Spinal cord (tissue), 10 donors: ENCODE data around the gene PTEN. TPM values are rescaled to one million over a fixed set of nuclear protein-coding genes. Genes with fewer than 3 reads are reported as not detected.
"Not testable (repeated sequence)": the region's sequence is repeated elsewhere in the genome, so short reads cannot be mapped to it uniquely, and the experiment has no call there.

ENCODE experiments used
- DNase-seq, 6 donors: peaks; one replicate each; pipeline versions ENCODE4 v3.0.0 to v3.0.0-alpha.2; 2013 to 2015; ENCODE audit warnings: low spot score in 6 of 6, low read depth in 4 of 6
- H3K27ac ChIP-seq: one replicate; pipeline ENCODE4 v1.5.1; 2013; ENCODE audit warnings: low read depth, low read length, control low read depth
- H3K27me3 ChIP-seq: one replicate; pipeline ENCODE4 v1.6.1; 2013; ENCODE audit warnings: low read length; ENCODE audit not compliant: control insufficient read depth, insufficient read depth
- H3K36me3 ChIP-seq: one replicate; pipeline ENCODE4 v1.6.1; 2013; ENCODE audit warnings: low read length; ENCODE audit not compliant: control insufficient read depth, insufficient read depth
- H3K4me1 ChIP-seq: one replicate; pipeline ENCODE4 v1.6.1; 2013; ENCODE audit warnings: low read length; ENCODE audit not compliant: control insufficient read depth, insufficient read depth
- H3K4me3 ChIP-seq: one replicate; pipeline ENCODE4 v1.5.1; 2013; ENCODE audit warnings: low read depth, low read length, control low read depth
- H3K9me3 ChIP-seq: one replicate; pipeline ENCODE4 v1.6.1; 2013; ENCODE audit warnings: low read length; ENCODE audit not compliant: control insufficient read depth, insufficient read depth
- WGBS: methylation state at CpG from one replicate; pipeline ENCODE4 v1.1.5; 2013; ENCODE audit warnings: missing lambda C conversion rate; ENCODE audit not compliant: insufficient coverage; 5-methylcytosine and 5-hydroxymethylcytosine counted together
- polyA plus RNA-seq, 2 donors: library from polyadenylated mRNA; unstranded; fragments of 120-200 nt; gene quantifications; one replicate each; pipeline ENCODE4 v1.2.1, GENCODE V29; 2013; ENCODE audit not compliant: insufficient read length in 2 of 2
- total RNA-seq, 2 donors: library from RNA; depleted of rRNA in 1 of 2; stranded (reverse); fragments of 120-200 nt in 1 of 2; fragments of >200 nt in 1 of 2; gene quantifications; one replicate each; pipeline versions ENCODE4 v1.2.3 to v1.2.4, GENCODE V29; 2013 to 2014
- donor health status: healthy.

PTEN gene
- total and polyA plus RNA-seq, 4 donors = 64.4 to 217 (median 127) TPM

DNA sequence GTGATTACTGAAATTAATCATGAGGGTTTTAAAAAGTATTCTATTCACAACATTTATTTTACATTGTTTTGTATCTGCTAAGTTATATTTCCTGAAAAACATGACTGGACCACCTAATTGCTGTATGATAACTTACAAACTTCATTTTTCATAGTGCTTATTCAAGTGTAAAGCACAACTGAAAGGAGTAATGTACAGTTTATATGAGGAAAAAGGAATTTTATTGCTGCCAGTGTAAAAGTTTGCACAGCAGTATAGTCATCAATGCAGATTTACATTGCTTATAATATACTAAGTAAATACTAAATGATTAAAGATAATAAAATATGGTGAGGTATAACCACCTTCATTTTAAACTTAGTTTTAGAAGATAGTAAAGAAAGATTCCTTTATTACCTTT, 4.0 kb downstream of the PTEN start:
- Histone ChIP-seq H3K9me3 (no peaks in the 10 kb centered on the region), H3K27me3 (no peaks in the 10 kb centered on the region), H3K4me1 (peaks cover 4% of the 10 kb centered on the region), H3K27ac (no peak overlapping the region), H3K36me3 (no peaks in the 10 kb centered on the region), H3K4me3 (peak overlapping the region; percentile 99)
- DNase-seq = no peak

DNA sequence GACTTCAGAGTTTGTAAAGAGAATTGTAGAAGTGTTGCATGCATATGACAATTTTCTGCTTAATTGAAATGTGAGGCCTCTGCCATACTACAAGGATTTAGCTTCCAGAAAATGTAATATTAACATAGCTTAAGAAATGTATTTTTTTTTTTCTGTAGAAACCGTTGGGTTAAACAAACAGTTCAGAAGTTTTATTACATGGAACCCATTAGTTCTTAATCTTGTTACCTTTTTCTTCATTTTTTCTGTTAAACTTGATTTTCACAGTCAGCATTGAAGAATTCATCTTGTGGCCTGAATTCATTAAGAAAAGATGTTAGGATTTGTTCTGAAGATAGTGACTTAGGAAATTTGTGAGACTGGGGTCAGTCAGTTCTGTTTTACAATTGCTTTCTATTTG, 4.9 kb downstream of the PTEN start:
- Histone ChIP-seq H3K27me3 (no peaks in the 10 kb centered on the region), H3K4me1 (peaks cover 4% of the 10 kb centered on the region), H3K27ac (no peak overlapping the region), H3K9me3 (no peaks in the 10 kb centered on the region), H3K4me3 (peak overlapping the region; percentile 99), H3K36me3 (no peaks in the 10 kb centered on the region)
- WGBS = no CpG with 5 or more reads among the region's 1 CpG
- DNase-seq = no peak

DNA sequence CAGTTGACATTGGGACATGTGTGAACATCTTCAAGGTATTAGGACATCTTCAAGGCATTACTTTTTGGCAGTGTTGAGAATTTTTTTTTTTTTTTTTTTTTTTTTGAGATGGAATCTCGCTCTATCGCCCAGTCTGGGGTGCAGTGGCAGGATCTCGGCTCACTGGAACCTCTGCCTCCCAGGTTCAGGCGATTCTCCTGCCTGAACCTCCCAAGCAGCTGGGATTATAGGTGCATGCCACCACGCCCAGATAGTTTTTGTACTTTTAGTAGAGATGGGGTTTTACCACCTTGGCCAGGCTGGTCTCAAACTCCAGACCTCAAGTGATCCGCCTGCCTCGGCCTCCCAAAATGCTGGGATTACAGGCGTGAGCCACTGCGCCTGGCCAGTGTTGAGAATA, 5.7 kb downstream of the PTEN start:
- no CpG with 5 or more reads among the region's 9 CpGs for WGBS
- H3K4me1 ChIP-seq, H3K27ac ChIP-seq, H3K4me3 ChIP-seq, H3K36me3 ChIP-seq, H3K27me3 ChIP-seq, H3K9me3 ChIP-seq, DNase-seq: not testable (repeated sequence)

DNA sequence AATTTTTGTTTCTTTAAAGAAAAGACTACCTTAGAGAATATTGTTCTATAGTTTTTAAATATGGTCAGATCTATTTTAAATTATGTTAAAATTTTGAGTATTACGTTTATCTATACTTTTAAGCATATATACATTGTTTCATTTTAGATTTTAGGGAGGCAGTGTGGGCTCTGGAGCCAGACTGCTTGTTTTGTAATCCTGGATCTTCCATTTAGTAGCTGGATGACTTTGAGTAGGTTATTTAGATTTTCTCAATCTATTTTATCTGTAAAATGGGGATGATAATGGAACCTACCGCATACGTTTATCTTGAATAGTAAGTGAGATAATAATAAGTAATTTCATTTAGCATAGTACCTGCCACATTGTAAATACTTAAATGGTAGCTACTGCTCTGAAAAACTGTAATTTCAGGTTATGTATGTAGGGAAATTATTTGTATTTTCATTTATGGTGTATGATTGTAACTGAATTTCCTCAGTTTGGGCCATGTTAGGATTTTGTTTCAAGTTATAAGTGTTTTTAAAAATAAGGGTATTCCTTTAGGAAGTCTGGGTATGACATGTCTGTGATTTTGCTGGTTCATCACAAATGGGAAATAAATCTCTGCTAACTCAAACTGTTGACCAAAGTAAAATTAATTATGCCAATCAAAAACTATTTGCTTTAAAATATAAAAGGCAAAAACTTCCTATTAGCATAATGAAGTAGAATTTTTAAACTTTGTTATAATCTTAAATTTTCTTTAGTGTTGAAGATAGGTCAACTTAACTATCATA, 6.5 kb downstream of the PTEN start:
- H3K27me3 ChIP-seq = no peaks in the 10 kb centered on the region
- no peak for DNase-seq
- no peak overlapping the region for H3K27ac ChIP-seq
- no CpG with 5 or more reads among the region's 3 CpGs for WGBS
- H3K36me3 ChIP-seq = no peaks in the 10 kb centered on the region
- no peak overlapping the region for H3K4me3 ChIP-seq
- H3K9me3 ChIP-seq = no peaks in the 10 kb centered on the region
- H3K4me1 ChIP-seq = peaks cover 4% of the 10 kb centered on the region

DNA sequence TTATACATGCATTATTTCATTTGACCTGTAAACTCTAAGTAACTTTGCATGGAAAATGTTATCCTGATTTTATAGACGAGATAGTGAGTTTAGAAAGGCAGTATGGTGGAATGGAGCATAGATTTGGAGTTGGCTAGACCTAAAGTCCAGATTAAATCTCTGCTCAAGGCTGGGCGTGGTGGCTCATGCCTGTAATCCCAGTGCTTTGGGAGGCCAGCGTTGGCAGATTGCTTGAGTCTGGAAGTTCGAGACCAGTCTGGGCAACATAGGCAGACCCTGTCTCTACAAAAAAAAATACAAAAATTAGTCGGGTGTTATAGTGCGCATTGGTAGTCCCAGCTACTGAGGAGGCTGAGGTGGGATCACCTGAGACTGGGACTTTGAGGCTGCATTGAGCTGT, 9.4 kb downstream of the PTEN start:
- H3K9me3 ChIP-seq = no peaks in the 10 kb centered on the region
- H3K36me3 ChIP-seq = no peaks in the 10 kb centered on the region
- no peaks in the 10 kb centered on the region for H3K27me3 ChIP-seq
- H3K27ac ChIP-seq = no peak overlapping the region
- peaks cover 4% of the 10 kb centered on the region for H3K4me1 ChIP-seq
- H3K4me3 ChIP-seq = no peak overlapping the region
- 92% methylated on average over 2 of the region's 6 CpGs for WGBS
- DNase-seq = no peak

DNA sequence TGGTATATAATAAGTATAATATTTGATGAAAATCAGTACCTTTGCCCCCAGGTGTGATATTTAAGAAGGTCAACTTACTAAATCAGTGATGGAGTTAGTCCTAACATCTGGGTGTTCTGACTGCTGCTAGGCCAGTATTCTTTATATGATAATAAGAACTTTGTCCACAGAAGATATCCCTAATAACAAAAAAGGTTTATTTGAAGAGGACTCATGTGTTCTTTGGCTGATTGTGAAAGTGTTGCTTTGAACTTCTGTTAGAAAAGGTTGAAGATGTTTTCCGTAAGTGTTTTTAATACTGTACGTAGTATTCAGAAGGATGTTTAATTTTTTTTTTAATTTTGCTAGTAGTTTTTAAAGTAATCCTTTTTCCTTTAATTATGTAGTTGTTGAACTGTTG, 10.2 kb downstream of the PTEN start:
- no peak for DNase-seq
- H3K4me1 ChIP-seq = peaks cover 4% of the 10 kb centered on the region
- no CpG with 5 or more reads among the region's 2 CpGs for WGBS
- H3K4me3 ChIP-seq = no peak overlapping the region
- H3K27ac ChIP-seq = no peak overlapping the region
- no peaks in the 10 kb centered on the region for H3K36me3 ChIP-seq
- no peaks in the 10 kb centered on the region for H3K9me3 ChIP-seq
- no peaks in the 10 kb centered on the region for H3K27me3 ChIP-seq

DNA sequence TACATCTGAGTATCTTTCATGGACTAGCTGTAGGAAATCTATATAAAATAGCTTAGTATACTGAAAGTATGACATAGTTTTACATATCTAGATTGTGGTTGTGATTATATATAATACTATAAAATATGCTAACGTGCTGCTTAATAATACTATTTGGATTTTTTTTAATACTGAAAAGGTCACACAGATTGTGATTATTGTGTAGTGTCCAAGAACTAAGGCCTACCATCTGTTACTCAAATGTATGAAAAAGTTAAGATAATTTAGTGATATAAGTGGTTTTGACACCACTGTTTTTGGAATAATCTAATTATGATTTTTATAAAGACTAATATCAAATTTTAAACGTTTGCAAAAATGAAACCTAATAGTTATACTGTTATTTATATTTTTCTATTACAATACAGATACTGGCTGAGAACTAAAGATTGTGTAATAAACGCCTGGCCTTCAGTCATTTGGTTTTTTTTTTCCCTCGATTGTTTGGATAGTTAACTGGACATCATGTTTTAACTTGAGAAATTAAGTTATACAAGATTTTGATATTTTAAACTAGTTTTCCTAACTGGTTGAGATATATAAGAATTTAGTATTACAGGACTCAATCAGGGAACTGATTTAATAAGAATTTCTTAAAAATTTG, 12.6 kb downstream of the PTEN start:
- no peak overlapping the region for H3K27ac ChIP-seq
- WGBS = no CpG with 5 or more reads among the region's 4 CpGs
- H3K4me1 ChIP-seq = no peaks in the 10 kb centered on the region

DNA sequence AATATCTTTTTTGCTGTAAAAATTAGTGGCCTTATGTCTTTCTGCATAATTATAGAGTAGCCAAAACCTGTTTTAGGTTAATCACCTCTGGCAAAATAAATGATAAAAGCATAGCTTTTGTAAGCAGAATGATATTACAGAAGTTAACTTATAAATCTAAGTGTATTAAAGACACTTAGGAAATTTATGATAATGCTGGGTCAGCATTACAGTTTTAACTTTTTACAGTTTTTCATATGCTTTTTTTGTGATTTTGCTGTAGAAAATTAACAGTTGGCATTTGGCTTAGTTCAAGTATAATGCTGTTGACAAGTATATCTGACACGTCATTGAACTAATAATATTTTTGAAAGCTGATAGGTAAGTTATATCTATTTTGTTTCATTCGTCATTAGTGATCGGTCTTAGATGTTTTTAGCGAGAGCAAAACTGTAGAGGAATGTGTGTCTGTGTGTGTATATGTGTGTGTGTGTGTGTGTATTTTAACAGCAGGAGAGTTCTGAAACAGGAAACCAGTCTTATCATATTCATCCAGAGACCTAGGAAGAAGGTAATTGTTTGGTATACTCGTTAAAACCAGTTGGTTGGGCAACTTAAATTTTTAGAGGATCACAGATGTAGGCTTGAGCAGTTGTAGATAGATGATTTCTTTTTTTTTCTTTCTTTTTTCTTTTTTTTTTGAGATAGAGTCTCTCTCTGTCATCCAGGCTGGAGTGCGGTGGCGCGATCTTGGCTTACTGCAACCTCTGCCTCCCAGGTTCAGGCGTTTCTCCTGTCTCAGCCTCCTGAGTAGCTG, 15.4 kb downstream of the PTEN start:
- H3K36me3 ChIP-seq = no peaks in the 10 kb centered on the region
- DNase-seq = no peak
- no peak overlapping the region for H3K4me3 ChIP-seq
- H3K4me1 ChIP-seq = no peaks in the 10 kb centered on the region
- no peaks in the 10 kb centered on the region for H3K9me3 ChIP-seq
- no peaks in the 10 kb centered on the region for H3K27me3 ChIP-seq
- no peak overlapping the region for H3K27ac ChIP-seq
- WGBS = 96% methylated on average over 5 of the region's 9 CpGs

More for the DNA sequence above, 12.6 kb downstream of the PTEN start:
- Histone ChIP-seq H3K36me3 (no peaks in the 10 kb centered on the region), H3K27me3 (no peaks in the 10 kb centered on the region), H3K4me3 (no peak overlapping the region), H3K9me3 (no peaks in the 10 kb centered on the region)
- no peak for DNase-seq

DNA sequence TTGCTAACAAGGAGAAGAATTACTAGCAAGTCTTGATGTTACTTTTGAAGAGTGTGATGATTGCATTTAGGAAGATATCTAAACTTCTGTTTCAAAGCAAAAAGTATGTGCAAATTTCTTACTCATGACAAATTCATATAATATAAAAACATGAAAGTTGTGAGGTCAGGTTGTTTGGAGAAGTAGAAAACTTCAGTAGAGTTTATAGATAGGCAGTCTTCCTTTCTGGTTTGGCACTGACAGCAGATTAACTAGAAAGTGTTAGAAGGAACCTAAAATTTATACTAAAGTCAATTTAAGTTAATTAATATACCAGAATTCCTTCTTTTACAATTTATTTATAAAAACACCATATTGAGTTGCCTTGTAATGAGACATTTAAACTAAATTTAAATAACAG, 16.9 kb downstream of the PTEN start:
- Histone ChIP-seq H3K9me3 (no peaks in the 10 kb centered on the region), H3K27me3 (no peaks in the 10 kb centered on the region), H3K4me3 (no peak overlapping the region), H3K27ac (no peak overlapping the region), H3K36me3 (no peaks in the 10 kb centered on the region), H3K4me1 (no peaks in the 10 kb centered on the region)
- DNase-seq = no peak
